Left ventricle myocardium inferior (tissue), 1 donor: ENCODE data around the gene HSPA14. TPM values are rescaled to one million over a fixed set of nuclear protein-coding genes. Genes with fewer than 3 reads are reported as not detected.
"Not testable (repeated sequence)": the region's sequence is repeated elsewhere in the genome, so short reads cannot be mapped to it uniquely, and the experiment has no call there.

Experiments used
- DNase-seq: peaks from one replicate; pipeline ENCODE4 v3.0.0-alpha.2; 2020
- H3K27ac ChIP-seq: fragments of 200-600 bp; replicated peaks from 2 replicates; pipeline ENCODE4 v1.8.0; 2021
- H3K27me3 ChIP-seq: fragments of 200-600 bp; 2 replicates; pipeline ENCODE4 v1.8.0; 2021; ENCODE audit warnings: low read depth
- H3K36me3 ChIP-seq: fragments of 200-600 bp; 2 replicates; pipeline ENCODE4 v1.8.0; 2021
- H3K4me1 ChIP-seq: fragments of 200-600 bp; 2 replicates; pipeline ENCODE4 v1.8.0; 2021
- H3K4me3 ChIP-seq: fragments of 200-600 bp; 2 replicates; pipeline ENCODE4 v1.8.0; 2021; ENCODE audit warnings: mild to moderate bottlenecking, moderate library complexity
- H3K9me3 ChIP-seq: fragments of 200-600 bp; replicated peaks from 2 replicates; pipeline ENCODE4 v1.8.0; 2021
- CTCF ChIP-seq: fragments of 200-600 bp; IDR thresholded peaks from 2 replicates; pipeline ENCODE4 v1.8.0; 2021; ENCODE audit warnings: antibody characterized with exemption, mild to moderate bottlenecking, borderline replicate concordance
- intact Hi-C: fragments of 100-400 bp; cut with micrococcal nuclease; formaldehyde crosslinking; loops from one replicate; pipeline ENCODE4 v1.11.0; 2022
- total RNA-seq: library from RNA; stranded (reverse); fragmentation: NEBNext Ultra II Directional; extraction: Animal tissue kit (Norgen Biotek cat#: 25700); gene quantifications from one replicate; pipeline ENCODE4 v1.2.1, GENCODE V29; 2021
- donor health status: DM: no; HTN: yes; CAD: no; lungs with severe emphysema.

The HSPA14 gene
- total RNA-seq, 1 donor from 2014 or later: 8.2 TPM

- peaks cover 6% of the 10 kb centered on the region for H3K9me3 ChIP-seq
- intact Hi-C loops: no loop called here
- no peaks in the 10 kb centered on the region for H3K27me3 ChIP-seq
- H3K4me3 ChIP-seq: no peak overlapping the region
- TF ChIP-seq CTCF: peak; percentile 63
- DNase-seq: no peak
- no peak overlapping the region for H3K27ac ChIP-seq
- no peaks in the 10 kb centered on the region for H3K4me1 ChIP-seq
- peaks cover 42% of the 10 kb centered on the region for H3K36me3 ChIP-seq
Observed at GRCh38 chr10:14904316-14904732, 66.2 kb downstream of the HSPA14 start.

GRCh38 chr10:14904864-14905263 lies 66.8 kb downstream of the HSPA14 start:
- Histone ChIP-seq H3K36me3 (peaks cover 44% of the 10 kb centered on the region), H3K9me3 (peaks cover 6% of the 10 kb centered on the region), H3K27ac (no peak overlapping the region), H3K4me1 (no peaks in the 10 kb centered on the region), H3K4me3 (no peak overlapping the region), H3K27me3 (no peaks in the 10 kb centered on the region)
- intact Hi-C loops: no loop called here
- no peak for TF ChIP-seq CTCF
- no peak for DNase-seq

GRCh38 chr10:14905890-14906289 lies 67.8 kb downstream of the HSPA14 start:
- H3K9me3 ChIP-seq: peaks cover 6% of the 10 kb centered on the region
- H3K4me1 ChIP-seq: no peaks in the 10 kb centered on the region
- intact Hi-C loops: no loop called here
- DNase-seq: no peak
- TF ChIP-seq CTCF: no peak
- peaks cover 50% of the 10 kb centered on the region for H3K36me3 ChIP-seq
- no peaks in the 10 kb centered on the region for H3K27me3 ChIP-seq
- no peak overlapping the region for H3K27ac ChIP-seq
- no peak overlapping the region for H3K4me3 ChIP-seq

GRCh38 chr10:14906765-14907164 lies 68.7 kb downstream of the HSPA14 start:
- Histone ChIP-seq H3K4me1 (no peaks in the 10 kb centered on the region), H3K9me3 (peaks cover 6% of the 10 kb centered on the region), H3K36me3 (peaks cover 52% of the 10 kb centered on the region), H3K27me3 (no peaks in the 10 kb centered on the region), H3K27ac (no peak overlapping the region), H3K4me3 (no peak overlapping the region)
- TF ChIP-seq CTCF: no peak
- DNase-seq: no peak
- intact Hi-C loops: no loop called here

- H3K9me3 ChIP-seq, H3K27me3 ChIP-seq, intact Hi-C loops, DNase-seq, H3K4me3 ChIP-seq, H3K4me1 ChIP-seq, H3K27ac ChIP-seq: not testable (repeated sequence)
- H3K36me3 ChIP-seq: peaks cover 54% of the 10 kb centered on the region
Observed at GRCh38 chr10:14907591-14907990, 69.5 kb downstream of the HSPA14 start.

- Histone ChIP-seq H3K4me1 (no peaks in the 10 kb centered on the region), H3K36me3 (peaks cover 61% of the 10 kb centered on the region)
Observed at GRCh38 chr10:14909101-14909500, 71.0 kb downstream of the HSPA14 start.

More at GRCh38 chr10:14909101-14909500, 71.0 kb downstream of the HSPA14 start:
- intact Hi-C loops: no loop called here
- H3K27ac ChIP-seq: no peak overlapping the region
- no peak for DNase-seq
- no peak for TF ChIP-seq CTCF
- H3K27me3 ChIP-seq: no peaks in the 10 kb centered on the region
- no peak overlapping the region for H3K4me3 ChIP-seq
- peaks cover 6% of the 10 kb centered on the region for H3K9me3 ChIP-seq
